K562 (cell line): ENCODE measurements around the gene USP20. TPM values are rescaled to one million over a fixed set of nuclear protein-coding genes. Genes with fewer than 3 reads are reported as not detected.

Experiments used
- NR3C1 ChIP-seq: sonication (generic); formaldehyde crosslinking; IDR thresholded peaks from 2 replicates; pipeline ENCODE4 v1.8.1; 2022; ENCODE audit warnings: missing genetic modification reagents
- SMAD4 ChIP-seq: fragments of 250-450 bp; sonication (Bioruptor Pico); conservative IDR thresholded peaks from 2 replicates; pipeline ENCODE4 v1.8.0; 2021; ENCODE audit warnings: inconsistent platforms, mild to moderate bottlenecking, moderate library complexity
- ZNF518B ChIP-seq: fragments of 250-450 bp; sonication (Bioruptor Pico); IDR thresholded peaks from 2 replicates; pipeline ENCODE4 v1.5.0; 2021; ENCODE audit warnings: mild to moderate bottlenecking, moderate library complexity
- ZNF740 ChIP-seq, 3 experiments: fragments of 200-800 bp in 1 of 3; sonication (Bioruptor generic) in 1 of 3; sonication (generic) in 1 of 3; formaldehyde crosslinking in 1 of 3; IDR thresholded peaks; 2 replicates each; pipeline versions ENCODE4 v1.6.1 to v1.8.0; 2016 to 2022; ENCODE audit warnings: mild to moderate bottlenecking in 2 of 3, missing compliant biosample characterization in 2 of 3, missing genetic modification characterization in 2 of 3, missing genetic modification reagents in 1 of 3
- polyA plus RNA-seq, 8 experiments: library from polyadenylated mRNA; depleted of rRNA in 4 of 8; stranded (reverse) in 5 of 8; unstranded in 3 of 8; fragments of >200 nt; fragmentation: Nextera tagmentation in 2 of 8; fragmentation: Illumina TruSeq in 1 of 8; extraction: Ambion mirVana in 2 of 8; extraction: Trizol in 1 of 8; gene quantifications; 2 replicates each; pipeline versions ENCODE4 v1.2.1 to v1.2.3, GENCODE V29; 2011 to 2014; ENCODE audit warnings: inconsistent platforms in 1 of 8, missing spikeins in 1 of 8
- total RNA-seq, 7 experiments: library from RNA; depleted of rRNA in 6 of 7; stranded (reverse); fragments of >200 nt in 6 of 7; fragmentation: Illumina TruSeq in 2 of 7; extraction: Trizol in 2 of 7; gene quantifications; 2 replicates each; pipeline versions ENCODE4 v1.2.1 to v1.2.3, GENCODE V29; 2011 to 2021; ENCODE audit warnings: low replicate concordance in 1 of 7

Gene USP20
- total and polyA plus RNA-seq, 9 of the 15 experiments (the other 6 are each of a cell fraction or from before 2014, with no cell fraction given): 1.9 to 136 (median 49.1) TPM

- TF ChIP-seq ZNF518B (CRISPR knock-in tag) (no peak), SMAD4 (CRISPR knock-in tag) (no peak; the same call in 1 of the 2 replicates), NR3C1 (CRISPR knock-in tag) (no peak), ZNF740 (CRISPR knock-in tag; IDR thresholded peaks at IDR 0.05) (no peak), ZNF740 (tag; IDR thresholded peaks at IDR 0.05) (0 out of 4 replicates have a peak, but pooled peaks of 1 of the 2 experiments have one; percentile 10)
These were observed 49.9 kb downstream of the USP20 start (continued) for GRCh38 chr9:129885018-129885669.
